Caco-2 (cell line): ENCODE data around the gene GAS6. TPM values are rescaled to one million over a fixed set of nuclear protein-coding genes. Genes with fewer than 3 reads are reported as not detected.

Source experiments
- BruUV-seq: library from RNA; stranded (reverse); fragments of 400-500 nt; replicated peaks from 2 replicates; lab custom pipeline; 2021; lab: Mats Ljungman, UMichigan
- CTCF ChIA-PET: fragments of 300-600 bp; sonication (Branson Sonifier 250); formaldehyde crosslinking; loops from one replicate; lab custom pipeline; 2022; ENCODE audit warnings: antibody characterized with exemption; lab: Charles Lee
- POLR2A ChIA-PET: fragments of 300-600 bp; sonication (Branson Sonifier 250); formaldehyde crosslinking; loops from one replicate; lab custom pipeline; 2022; ENCODE audit warnings: antibody characterized with exemption; lab: Charles Lee
- DNase-seq, 2 experiments: peaks; one replicate each; pipeline versions ENCODE4 v3.0.0 to v3.0.0-alpha.2; 2020 to 2022
- H3K27me3 ChIP-seq: replicated peaks from 2 replicates; pipeline ENCODE4 v1.6.0; 2011; ENCODE audit warnings: low read length; ENCODE audit not compliant: control insufficient read depth, insufficient read depth
- H3K36me3 ChIP-seq: 2 replicates; pipeline ENCODE4 v1.5.1; 2011; ENCODE audit warnings: low read length; ENCODE audit not compliant: control insufficient read depth, insufficient read depth
- H3K4me1 ChIP-seq: fragments of 250-450 bp; sonication (Bioruptor Pico); 2 replicates; pipeline ENCODE4 v1.5.1; 2020; ENCODE audit warnings: mild to moderate bottlenecking
- H3K4me3 ChIP-seq: 2 replicates; pipeline ENCODE4 v1.5.1; 2011; ENCODE audit warnings: low read depth, mild to moderate bottlenecking, control low read depth, low read length
- H3K9me3 ChIP-seq: fragments of 250-450 bp; sonication (Bioruptor Pico); 2 replicates; pipeline ENCODE4 v1.5.1; 2020; ENCODE audit warnings: mild to moderate bottlenecking, moderate library complexity
- H3K27ac Mint-ChIP-seq: one replicate; pipeline ENCODE4 v1.8.0; 2022; ENCODE audit warnings: mixed read lengths; ENCODE audit not compliant: unreplicated experiment
- H3K27me3 Mint-ChIP-seq: one replicate; pipeline ENCODE4 v1.8.0; 2022; ENCODE audit warnings: mixed read lengths; ENCODE audit not compliant: insufficient read depth, unreplicated experiment
- H3K36me3 Mint-ChIP-seq: one replicate; pipeline ENCODE4 v1.8.0; 2022; ENCODE audit warnings: mild to moderate bottlenecking, mixed read lengths; ENCODE audit not compliant: insufficient read depth, unreplicated experiment
- H3K4me1 Mint-ChIP-seq: one replicate; pipeline ENCODE4 v1.8.0; 2022; ENCODE audit warnings: low read depth, mixed read lengths; ENCODE audit not compliant: unreplicated experiment
- H3K4me3 Mint-ChIP-seq: one replicate; pipeline ENCODE4 v1.8.0; 2022; ENCODE audit warnings: mild to moderate bottlenecking, moderate library complexity, mixed read lengths; ENCODE audit not compliant: unreplicated experiment
- H3K9me3 Mint-ChIP-seq: one replicate; pipeline ENCODE4 v1.8.0; 2022; ENCODE audit warnings: mixed read lengths; ENCODE audit not compliant: unreplicated experiment
- CTCF ChIP-seq, 2 experiments: fragments of 200-600 bp in 1 of 2; IDR thresholded peaks; 1 replicate in 1 of 2; 2 replicates in 1 of 2; pipeline versions ENCODE4 v1.5.1 to v1.8.0; 2011 to 2022; ENCODE audit warnings: antibody characterized with exemption in 1 of 2, control low read depth in 1 of 2, inconsistent platforms in 1 of 2, low read depth in 1 of 2, low read length in 1 of 2, mild to moderate bottlenecking in 1 of 2, moderate library complexity in 1 of 2; ENCODE audit not compliant: insufficient read depth in 1 of 2, severe bottlenecking in 1 of 2, unreplicated experiment in 1 of 2
- intact Hi-C: fragments of 100-400 bp; cut with micrococcal nuclease; formaldehyde crosslinking; loops from one replicate; pipeline ENCODE4 v1.10.0; 2022; ENCODE audit not compliant: unreplicated experiment
- total RNA-seq: library from RNA; stranded (reverse); gene quantifications from 2 replicates; pipeline ENCODE4 v1.2.3, GENCODE V29; 2022

Gene GAS6
- total RNA-seq, 1 experiment from 2014 or later, result 34.8 TPM

DNA sequence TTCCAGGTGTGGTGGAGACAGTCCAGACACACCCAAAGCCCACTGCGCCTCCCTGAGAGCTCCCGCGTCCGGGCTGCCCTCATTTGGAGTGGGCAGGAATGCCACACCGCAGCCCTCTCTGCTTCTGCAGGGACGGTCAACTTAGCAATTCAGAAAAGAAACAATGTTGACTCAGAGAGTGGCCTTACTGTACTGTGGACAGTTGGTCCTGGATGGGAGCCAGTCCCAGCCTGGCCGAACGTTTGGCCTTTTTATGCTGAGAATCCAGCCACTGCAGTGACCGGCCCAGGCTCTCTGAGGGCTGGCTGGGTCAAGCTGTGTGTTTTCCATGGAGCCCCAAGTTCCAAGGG lies 7.2 kb downstream of the GAS6 start:
- intact Hi-C loops, result no loop called here
- Histone ChIP-seq H3K27me3 (no peaks in the 10 kb centered on the region), H3K9me3 (no peaks in the 10 kb centered on the region), H3K36me3 (no peaks in the 10 kb centered on the region; the same call in none of the 2 replicates), H3K4me3 (no peak overlapping the region), H3K4me1 (peaks cover 40% of the 10 kb centered on the region)
- no peak for DNase-seq
- no peak for TF ChIP-seq CTCF (IDR thresholded peaks at IDR 0.05; ENCODE audit: insufficient read depth in 1 of 2, low read depth in 1 of 2, low read length in 1 of 2, severe bottlenecking in 1 of 2, unreplicated experiment in 1 of 2)
- BruUV-seq, result no TSS peak
- no peak overlapping the region for H3K4me3 Mint-ChIP-seq
- H3K27me3 Mint-ChIP-seq, result no peaks in the 10 kb centered on the region
- H3K36me3 Mint-ChIP-seq, result peaks cover 12% of the 10 kb centered on the region
- POLR2A ChIA-PET, result no interaction called here
- CTCF ChIA-PET, result no interaction called here
- peaks cover 30% of the 10 kb centered on the region for H3K4me1 Mint-ChIP-seq
- H3K9me3 Mint-ChIP-seq, result no peaks in the 10 kb centered on the region
- H3K27ac Mint-ChIP-seq, result no peak overlapping the region

GRCh38 chr13:113855931-113856715 lies 7.8 kb downstream of the GAS6 start:
- no TSS peak for BruUV-seq
- Histone ChIP-seq H3K4me3 (no peak overlapping the region), H3K27me3 (no peaks in the 10 kb centered on the region), H3K4me1 (peaks cover 34% of the 10 kb centered on the region), H3K9me3 (no peaks in the 10 kb centered on the region), H3K36me3 (no peaks in the 10 kb centered on the region; the same call in none of the 2 replicates)
- Mint-ChIP-seq H3K27ac (no peak overlapping the region), H3K27me3 (no peaks in the 10 kb centered on the region), H3K36me3 (peaks cover 10% of the 10 kb centered on the region), H3K4me1 (peaks cover 30% of the 10 kb centered on the region), H3K4me3 (no peak overlapping the region), H3K9me3 (no peaks in the 10 kb centered on the region)
- ChIA-PET CTCF (no interaction called here), POLR2A (no interaction called here)
- no peak for TF ChIP-seq CTCF (IDR thresholded peaks at IDR 0.05; ENCODE audit: insufficient read depth in 1 of 2, low read depth in 1 of 2, low read length in 1 of 2, severe bottlenecking in 1 of 2, unreplicated experiment in 1 of 2)
- intact Hi-C loops, result no loop called here
- DNase-seq, result no peak

DNA sequence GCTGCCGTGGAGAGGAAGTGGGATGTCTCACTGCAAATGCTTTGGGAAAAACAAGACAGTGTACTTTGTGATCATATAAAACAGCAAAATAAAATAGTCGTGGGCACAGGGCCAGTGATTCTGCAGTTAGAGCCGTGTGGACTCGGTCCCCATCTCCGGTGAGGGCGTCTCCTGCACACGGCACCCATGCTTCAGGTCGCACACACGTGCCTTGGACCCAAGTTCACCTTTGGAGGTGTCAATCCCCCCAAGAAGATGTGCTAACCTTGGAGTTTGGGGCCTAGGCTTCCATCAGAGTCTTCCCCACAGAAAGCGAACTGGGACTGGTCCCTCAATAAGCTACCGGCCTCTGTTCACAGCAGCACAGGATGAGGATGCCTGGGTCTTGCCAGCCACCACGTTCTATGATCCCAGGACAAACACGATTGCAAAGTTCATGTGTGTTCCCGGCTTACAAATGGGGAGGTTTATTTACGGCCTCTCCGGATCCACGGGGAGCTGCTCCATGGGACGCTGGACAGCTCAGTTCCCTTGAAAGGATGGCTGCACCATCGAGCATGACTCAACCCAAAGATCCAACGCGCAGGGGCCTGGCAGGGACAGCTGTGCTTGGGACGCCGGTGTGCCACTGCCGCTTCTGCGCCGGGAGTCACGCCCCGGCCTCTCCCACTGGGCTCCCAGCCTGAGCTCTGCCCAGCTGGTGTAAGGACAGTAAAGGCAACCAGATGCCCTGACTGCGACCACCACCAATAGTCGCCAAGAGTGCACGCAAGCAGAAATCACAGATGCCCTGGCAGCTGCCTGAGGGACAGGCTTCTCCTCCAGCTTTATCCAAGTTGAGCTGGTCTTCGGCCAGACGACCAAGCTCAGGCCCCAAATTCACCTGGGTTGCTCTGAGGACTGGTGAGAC lies 8.6 kb downstream of the GAS6 start:
- peak in 1 of 2 experiments; percentile 16 for DNase-seq

More for the DNA sequence above, 8.6 kb downstream of the GAS6 start:
- peaks cover 23% of the 10 kb centered on the region for H3K4me1 Mint-ChIP-seq
- no peak overlapping the region for H3K4me3 Mint-ChIP-seq
- H3K4me1 ChIP-seq, result peaks cover 25% of the 10 kb centered on the region
- intact Hi-C loops, result no loop called here
- no peaks in the 10 kb centered on the region; the same call in none of the 2 replicates for H3K36me3 ChIP-seq
- no peak for TF ChIP-seq CTCF (IDR thresholded peaks at IDR 0.05; ENCODE audit: insufficient read depth in 1 of 2, low read depth in 1 of 2, low read length in 1 of 2, severe bottlenecking in 1 of 2, unreplicated experiment in 1 of 2)
- POLR2A ChIA-PET, result interaction anchor here (0.5 kb wide), 1 partner anchor 237 kb away, joined by 4 read pairs; no protein-coding TSS in a partner anchor
- BruUV-seq, result no TSS peak
- peaks cover 2% of the 10 kb centered on the region for H3K36me3 Mint-ChIP-seq
- no peaks in the 10 kb centered on the region for H3K27me3 Mint-ChIP-seq
- no peaks in the 10 kb centered on the region for H3K27me3 ChIP-seq
- no peaks in the 10 kb centered on the region for H3K9me3 Mint-ChIP-seq
- CTCF ChIA-PET, result no interaction called here
- no peaks in the 10 kb centered on the region for H3K9me3 ChIP-seq
- no peak overlapping the region for H3K4me3 ChIP-seq
- no peak overlapping the region for H3K27ac Mint-ChIP-seq
